HL-60 (cell line): Measurements from ENCODE around the gene IDH3A.

ENCODE experiments used
- DNase-seq, 2 experiments: peaks; one replicate each; pipeline ENCODE4 v3.0.0-alpha.2; 2010 to 2020; ENCODE audit warnings: low read depth in 1 of 2, low spot score in 1 of 2
- H3K27ac ChIP-seq: fragments of 250-450 bp; sonication (Bioruptor Pico); replicated peaks from 2 replicates; pipeline ENCODE4 v1.5.1; 2020; ENCODE audit warnings: mild to moderate bottlenecking, moderate library complexity
- H3K27me3 ChIP-seq: fragments of 250-450 bp; sonication (Bioruptor Pico); 2 replicates; pipeline ENCODE4 v1.5.1; 2021; ENCODE audit warnings: mild to moderate bottlenecking, moderate library complexity; ENCODE audit not compliant: insufficient read depth, poor library complexity, severe bottlenecking
- H3K4me3 ChIP-seq: replicated peaks from 2 replicates; pipeline ENCODE4 v1.5.1; 2011; ENCODE audit warnings: mild to moderate bottlenecking, control low read depth, low read length; ENCODE audit not compliant: insufficient read depth
- GABPA ChIP-seq: IDR thresholded peaks from 2 replicates; pipeline ENCODE4 v1.6.1; 2012; ENCODE audit warnings: low read depth
- POLR2AphosphoS5 ChIP-seq: IDR thresholded peaks from 2 replicates; pipeline ENCODE4 v1.6.1; 2012; ENCODE audit warnings: low read depth
- REST ChIP-seq: IDR thresholded peaks from 2 replicates; pipeline ENCODE4 v1.6.1; 2012; ENCODE audit warnings: low read depth; ENCODE audit not compliant: insufficient replicate concordance
- SPI1 ChIP-seq: IDR thresholded peaks from 2 replicates; pipeline ENCODE4 v1.6.1; 2012; ENCODE audit warnings: low read depth, mild to moderate bottlenecking, borderline replicate concordance
- TF ChIP-seq, protein P1 (sequence below): IDR thresholded peaks from one replicate; pipeline ENCODE4 v1.5.1; 2011; ENCODE audit warnings: low read length, control low read depth, inconsistent platforms; ENCODE audit not compliant: insufficient read depth

The IDH3A gene

DNA sequence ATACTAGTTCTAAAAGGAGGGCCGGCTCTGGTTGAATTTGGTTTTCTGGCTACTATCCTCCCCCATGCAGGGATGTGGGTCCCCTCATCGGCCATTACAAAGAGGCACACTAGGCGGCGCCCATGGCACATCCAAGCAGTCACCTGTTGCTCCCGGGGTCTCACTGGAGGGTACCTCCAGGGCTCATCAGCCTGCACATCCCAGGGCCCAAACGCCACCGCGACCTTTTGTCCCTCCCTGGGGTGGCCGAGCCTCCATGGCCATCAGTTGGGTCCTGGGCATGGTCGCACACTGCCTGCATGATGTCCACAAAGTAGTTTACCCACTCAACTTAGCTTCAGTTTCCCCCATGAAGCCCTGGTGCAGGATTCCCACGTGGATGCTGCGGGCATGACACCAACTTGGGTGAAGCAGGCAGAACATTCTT lies 28.3 kb downstream of the IDH3A start:
- Histone ChIP-seq H3K4me3 (no peak overlapping the region), H3K27me3 (no peaks in the 10 kb centered on the region), H3K27ac (no peak overlapping the region)
- TF ChIP-seq GABPA (no peak), REST (no peak)
- TF ChIP-seq, protein P1, sequence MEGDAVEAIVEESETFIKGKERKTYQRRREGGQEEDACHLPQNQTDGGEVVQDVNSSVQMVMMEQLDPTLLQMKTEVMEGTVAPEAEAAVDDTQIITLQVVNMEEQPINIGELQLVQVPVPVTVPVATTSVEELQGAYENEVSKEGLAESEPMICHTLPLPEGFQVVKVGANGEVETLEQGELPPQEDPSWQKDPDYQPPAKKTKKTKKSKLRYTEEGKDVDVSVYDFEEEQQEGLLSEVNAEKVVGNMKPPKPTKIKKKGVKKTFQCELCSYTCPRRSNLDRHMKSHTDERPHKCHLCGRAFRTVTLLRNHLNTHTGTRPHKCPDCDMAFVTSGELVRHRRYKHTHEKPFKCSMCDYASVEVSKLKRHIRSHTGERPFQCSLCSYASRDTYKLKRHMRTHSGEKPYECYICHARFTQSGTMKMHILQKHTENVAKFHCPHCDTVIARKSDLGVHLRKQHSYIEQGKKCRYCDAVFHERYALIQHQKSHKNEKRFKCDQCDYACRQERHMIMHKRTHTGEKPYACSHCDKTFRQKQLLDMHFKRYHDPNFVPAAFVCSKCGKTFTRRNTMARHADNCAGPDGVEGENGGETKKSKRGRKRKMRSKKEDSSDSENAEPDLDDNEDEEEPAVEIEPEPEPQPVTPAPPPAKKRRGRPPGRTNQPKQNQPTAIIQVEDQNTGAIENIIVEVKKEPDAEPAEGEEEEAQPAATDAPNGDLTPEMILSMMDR: peak; percentile 11
- peak in 1 of 2 experiments; percentile 19 for DNase-seq

GRCh38 chr15:78178064-78178463 lies 28.9 kb downstream of the IDH3A start:
- DNase-seq: no peak
- Histone ChIP-seq H3K4me3 (no peak overlapping the region), H3K27ac (no peak overlapping the region), H3K27me3 (no peaks in the 10 kb centered on the region)
- TF ChIP-seq, protein P1: no peak
- no peak for TF ChIP-seq SPI1
- TF ChIP-seq GABPA: no peak
- no peak for TF ChIP-seq REST
- no peak for TF ChIP-seq POLR2AphosphoS5

GRCh38 chr15:78179286-78179840 lies 30.2 kb downstream of the IDH3A start:
- TF ChIP-seq SPI1 (no peak), REST (no peak), POLR2AphosphoS5 (no peak), GABPA (no peak)
- TF ChIP-seq, protein P1: no peak

More at GRCh38 chr15:78179286-78179840, 30.2 kb downstream of the IDH3A start:
- Histone ChIP-seq H3K27me3 (no peaks in the 10 kb centered on the region), H3K27ac (no peak overlapping the region), H3K4me3 (no peak overlapping the region)
- no peak for DNase-seq
